ENCODE results near the gene LRMDA. TPM values are rescaled to one million over a fixed set of nuclear protein-coding genes. Genes with fewer than 3 reads are reported as not detected.

The LRMDA gene
- total and polyA plus RNA-seq, 2 of the 8 experiments (the other 6 are each of a cell fraction or from before 2014, with no cell fraction given) = 0.86 to 2.8 TPM

GRCh38 chr10:76509446-76509845 lies 1078.0 kb downstream of the LRMDA start:
- Histone ChIP-seq H3K23me2 (ENCODE audit: low read depth, low read length) (no peaks in the 10 kb centered on the region), H2BK12ac (ENCODE audit: low read depth, low read length) (no peak overlapping the region), H3K23ac (ENCODE audit: insufficient read length) (no peak overlapping the region), H3K14ac (ENCODE audit: insufficient read length) (no peak overlapping the region), H3K9me3 (ENCODE audit: insufficient read depth in 2 of 2, low read depth in 1 of 2, low read length in 1 of 2) (no peaks in the 10 kb centered on the region), H3K79me1 (ENCODE audit: low read depth, low read length) (no peaks in the 10 kb centered on the region), H2BK15ac (ENCODE audit: low read length) (no peak overlapping the region), H4K20me1 (replicated peaks in 1 of 2; ENCODE audit: control insufficient read depth in 1 of 2, insufficient read depth in 2 of 2, low read length in 2 of 2) (no peaks in the 10 kb centered on the region), H2AFZ (ENCODE audit: low read length) (0 out of 2 replicates have a peak overlapping the region, but pooled peaks have one; percentile 57), H4K5ac (ENCODE audit: insufficient read length, low read depth, low read length) (no peak overlapping the region), H3K27ac (ENCODE audit: low read depth, low read length) (no peak overlapping the region), H3K4me2 (ENCODE audit: insufficient read depth in 1 of 2, low read depth in 2 of 2, low read length in 2 of 2) (no peak overlapping the region), H2BK5ac (ENCODE audit: low read depth, low read length) (no peak overlapping the region), H2BK120ac (replicated peaks; ENCODE audit: low read depth, low read length) (no peak overlapping the region), H3K4ac (replicated peaks; ENCODE audit: insufficient read length, low read depth, low read length) (no peak overlapping the region), H3K56ac (replicated peaks; ENCODE audit: insufficient read length, low read depth, low read length) (no peak overlapping the region), H2AK5ac (ENCODE audit: low read depth, low read length) (no peak overlapping the region), H3K27me3 (replicated peaks in 1 of 4; ENCODE audit: control insufficient read depth in 3 of 4, extremely low read depth in 1 of 4, insufficient read depth in 3 of 4, low read length in 3 of 4) (no peaks in the 10 kb centered on the region), H2BK20ac (ENCODE audit: low read length) (no peak overlapping the region), H3K36me3 (ENCODE audit: control insufficient read depth in 2 of 4, insufficient read depth in 4 of 4, low read length in 3 of 4) (no peaks in the 10 kb centered on the region), H3K9ac (replicated peaks in 1 of 4; ENCODE audit: extremely low read depth in 1 of 4, low read depth in 3 of 4, low read length in 3 of 4) (no peak overlapping the region), H4K91ac (replicated peaks; ENCODE audit: insufficient read length, low read length) (no peak overlapping the region), H4K8ac (ENCODE audit: extremely low read depth, insufficient read depth, low read length) (no peak overlapping the region), H3K18ac (ENCODE audit: extremely low read depth, low read length) (no peak overlapping the region), H3K4me1 (replicated peaks in 1 of 4; ENCODE audit: control insufficient read depth in 3 of 4, insufficient read depth in 4 of 4, low read length in 3 of 4) (no peaks in the 10 kb centered on the region), H3K79me2 (ENCODE audit: control insufficient read depth in 1 of 2, insufficient read depth in 2 of 2, low read length in 2 of 2) (no peaks in the 10 kb centered on the region), H3K4me3 (ENCODE audit: extremely low read depth in 1 of 4, insufficient read depth in 2 of 4, low read depth in 3 of 4, low read length in 4 of 4) (no peak overlapping the region)
- ChIA-PET POLR2A (ENCODE audit: partially characterized antibody) (no interaction called here), CTCF (ENCODE audit: partially characterized antibody) (interaction anchor here (1.4 kb wide), 1 partner anchor 394 kb away, joined by 4 read pairs; no protein-coding TSS in a partner anchor)
- DNase-seq (ENCODE audit: low read depth in 1 of 2, low spot score in 2 of 2) (no peak), FAIRE-seq (no peak)
- WGBS, 2 experiments (ENCODE audit: extremely low coverage in 1 of 2, insufficient coverage in 1 of 2, insufficient read length in 1 of 2, insufficient replicate concordance in 2 of 2, low coverage in 1 of 2, low lambda C conversion rate in 2 of 2, missing lambda C conversion rate in 1 of 2) = 88% methylated on average over 3 of the region's 3 CpGs; no CpG with 5 or more reads in 1 of the 2 experiments
- TF ChIP-seq SP4 (IDR thresholded peaks at IDR 0.05; ENCODE audit: low read length) (no peak), E2F6 (IDR thresholded peaks at IDR 0.05) (no peak), HDAC6 (IDR thresholded peaks at IDR 0.05; ENCODE audit: low read depth, low read length) (no peak), TBP (IDR thresholded peaks at IDR 0.05; ENCODE audit: low read depth, low read length) (no peak), GTF2F1 (IDR thresholded peaks at IDR 0.05; ENCODE audit: borderline replicate concordance, low read depth, low read length) (no peak), SIN3A (conservative IDR thresholded peaks at IDR 0.05 in 1 of 2, IDR thresholded peaks at IDR 0.05 in 1 of 2; ENCODE audit: low read depth in 1 of 2, low read length in 2 of 2) (no peak), TCF12 (IDR thresholded peaks at IDR 0.05; ENCODE audit: low read depth, low read length) (no peak), TAF1 (IDR thresholded peaks at IDR 0.05; ENCODE audit: low read depth, low read length) (no peak), CHD2 (IDR thresholded peaks at IDR 0.05; ENCODE audit: low read length) (no peak), USF2 (IDR thresholded peaks at IDR 0.05; ENCODE audit: low read length) (no peak), RNF2 (IDR thresholded peaks at IDR 0.05; ENCODE audit: borderline replicate concordance, low read depth, low read length, missing control alignments, poor library complexity, severe bottlenecking) (no peak), TEAD4 (IDR thresholded peaks at IDR 0.05; ENCODE audit: low read depth, low read length) (no peak), PHF8 (conservative IDR thresholded peaks at IDR 0.05; ENCODE audit: low read depth, low read length) (no peak)
